ENCODE data around the gene ADCY3.

ADCY3 gene

GRCh38 chr2:24907116-24907515 lies 12.9 kb downstream of the ADCY3 start:
- Histone ChIP-seq H3K4me3 (ENCODE audit: low read depth, low read length) (no peak overlapping the region), H3K27ac (ENCODE audit: low read depth, low read length) (no peak overlapping the region), H3K36me3 (ENCODE audit: control insufficient read depth, insufficient read depth, low read length) (peaks cover 4% of the 10 kb centered on the region; the same call in 1 of the 2 replicates), H3K27me3 (ENCODE audit: control insufficient read depth, insufficient read depth, low read length) (no peaks in the 10 kb centered on the region), H3K9me3 (ENCODE audit: control insufficient read depth, insufficient read depth, low read depth, low read length) (peaks cover 3% of the 10 kb centered on the region; the same call in 1 of the 2 replicates), H3K4me1 (ENCODE audit: control insufficient read depth, insufficient read depth, low read length) (peaks cover 4% of the 10 kb centered on the region; the same call in 1 of the 2 replicates), H3K9ac (ENCODE audit: low read length) (no peak overlapping the region)

- Histone ChIP-seq H3K27ac (ENCODE audit: low read depth, low read length) (no peak overlapping the region), H3K36me3 (ENCODE audit: control insufficient read depth, insufficient read depth, low read length) (peaks cover 3% of the 10 kb centered on the region; the same call in 1 of the 2 replicates), H3K4me3 (ENCODE audit: low read depth, low read length) (no peak overlapping the region), H3K9me3 (ENCODE audit: control insufficient read depth, insufficient read depth, low read depth, low read length) (peaks cover 3% of the 10 kb centered on the region; the same call in 1 of the 2 replicates), H3K27me3 (ENCODE audit: control insufficient read depth, insufficient read depth, low read length) (no peaks in the 10 kb centered on the region), H3K4me1 (ENCODE audit: control insufficient read depth, insufficient read depth, low read length) (peaks cover 4% of the 10 kb centered on the region; the same call in 1 of the 2 replicates), H3K9ac (ENCODE audit: low read length) (no peak overlapping the region)
Observed at GRCh38 chr2:24906466-24906865, 13.6 kb downstream of the ADCY3 start.

GRCh38 chr2:24903161-24904103 lies 16.6 kb downstream of the ADCY3 start:
- Histone ChIP-seq H3K36me3 (ENCODE audit: control insufficient read depth, insufficient read depth, low read length) (peaks cover 5% of the 10 kb centered on the region; the same call in 1 of the 2 replicates), H3K27me3 (ENCODE audit: control insufficient read depth, insufficient read depth, low read length) (no peaks in the 10 kb centered on the region), H3K4me1 (ENCODE audit: control insufficient read depth, insufficient read depth, low read length) (peaks cover 9% of the 10 kb centered on the region; the same call in 1 of the 2 replicates), H3K9me3 (ENCODE audit: control insufficient read depth, insufficient read depth, low read depth, low read length) (no peaks in the 10 kb centered on the region), H3K27ac (ENCODE audit: low read depth, low read length) (no peak overlapping the region), H3K4me3 (ENCODE audit: low read depth, low read length) (no peak overlapping the region), H3K9ac (ENCODE audit: low read length) (no peak overlapping the region)

GRCh38 chr2:24899361-24899910 lies 20.6 kb downstream of the ADCY3 start:
- H3K9ac ChIP-seq (ENCODE audit: low read length) = no peak overlapping the region
- peaks cover 23% of the 10 kb centered on the region for H3K9me3 ChIP-seq (ENCODE audit: control insufficient read depth, insufficient read depth, low read depth, low read length)
- peaks cover 17% of the 10 kb centered on the region for H3K36me3 ChIP-seq (ENCODE audit: control insufficient read depth, insufficient read depth, low read length)
- H3K27ac ChIP-seq (ENCODE audit: low read depth, low read length) = no peak overlapping the region
- H3K27me3 ChIP-seq (ENCODE audit: control insufficient read depth, insufficient read depth, low read length) = no peaks in the 10 kb centered on the region
- no peak overlapping the region for H3K4me3 ChIP-seq (ENCODE audit: low read depth, low read length)
- H3K4me1 ChIP-seq (ENCODE audit: control insufficient read depth, insufficient read depth, low read length) = peaks cover 9% of the 10 kb centered on the region; the same call in 1 of the 2 replicates

GRCh38 chr2:24898122-24899109 lies 21.6 kb downstream of the ADCY3 start:
- Histone ChIP-seq H3K27me3 (ENCODE audit: control insufficient read depth, insufficient read depth, low read length) (no peaks in the 10 kb centered on the region), H3K27ac (ENCODE audit: low read depth, low read length) (no peak overlapping the region), H3K9ac (ENCODE audit: low read length) (no peak overlapping the region), H3K9me3 (ENCODE audit: control insufficient read depth, insufficient read depth, low read depth, low read length) (peaks cover 32% of the 10 kb centered on the region), H3K4me1 (ENCODE audit: control insufficient read depth, insufficient read depth, low read length) (0 out of 2 replicates have a peak, but pooled peaks cover 5% of the 10 kb centered on the region), H3K4me3 (ENCODE audit: low read depth, low read length) (no peak overlapping the region), H3K36me3 (ENCODE audit: control insufficient read depth, insufficient read depth, low read length) (peaks cover 17% of the 10 kb centered on the region)

GRCh38 chr2:24894750-24895149 lies 25.3 kb downstream of the ADCY3 start:
- Histone ChIP-seq H3K4me3 (ENCODE audit: low read depth, low read length) (no peak overlapping the region), H3K4me1 (ENCODE audit: control insufficient read depth, insufficient read depth, low read length) (0 out of 2 replicates have a peak, but pooled peaks cover 5% of the 10 kb centered on the region), H3K9me3 (ENCODE audit: control insufficient read depth, insufficient read depth, low read depth, low read length) (peaks cover 33% of the 10 kb centered on the region), H3K27ac (ENCODE audit: low read depth, low read length) (no peak overlapping the region), H3K9ac (ENCODE audit: low read length) (no peak overlapping the region), H3K36me3 (ENCODE audit: control insufficient read depth, insufficient read depth, low read length) (peaks cover 12% of the 10 kb centered on the region; the same call in 1 of the 2 replicates), H3K27me3 (ENCODE audit: control insufficient read depth, insufficient read depth, low read length) (no peaks in the 10 kb centered on the region)

- H3K27me3 ChIP-seq (ENCODE audit: control insufficient read depth, insufficient read depth, low read length) = no peaks in the 10 kb centered on the region
- H3K36me3 ChIP-seq (ENCODE audit: control insufficient read depth, insufficient read depth, low read length) = peaks cover 12% of the 10 kb centered on the region; the same call in 1 of the 2 replicates
- H3K9ac ChIP-seq (ENCODE audit: low read length) = no peak overlapping the region
- H3K4me3 ChIP-seq (ENCODE audit: low read depth, low read length) = no peak overlapping the region
- no peak overlapping the region for H3K27ac ChIP-seq (ENCODE audit: low read depth, low read length)
- H3K9me3 ChIP-seq (ENCODE audit: control insufficient read depth, insufficient read depth, low read depth, low read length) = peaks cover 33% of the 10 kb centered on the region
- 0 out of 2 replicates have a peak, but pooled peaks cover 5% of the 10 kb centered on the region for H3K4me1 ChIP-seq (ENCODE audit: control insufficient read depth, insufficient read depth, low read length)
Observed at GRCh38 chr2:24893934-24894333, 26.1 kb downstream of the ADCY3 start.

GRCh38 chr2:24892928-24893327 lies 27.1 kb downstream of the ADCY3 start:
- peaks cover 33% of the 10 kb centered on the region for H3K9me3 ChIP-seq (ENCODE audit: control insufficient read depth, insufficient read depth, low read depth, low read length)
- H3K36me3 ChIP-seq (ENCODE audit: control insufficient read depth, insufficient read depth, low read length) = peaks cover 12% of the 10 kb centered on the region; the same call in 1 of the 2 replicates
- H3K9ac ChIP-seq (ENCODE audit: low read length) = no peak overlapping the region
- H3K4me3 ChIP-seq (ENCODE audit: low read depth, low read length) = no peak overlapping the region
- H3K27ac ChIP-seq (ENCODE audit: low read depth, low read length) = no peak overlapping the region
- no peaks in the 10 kb centered on the region for H3K27me3 ChIP-seq (ENCODE audit: control insufficient read depth, insufficient read depth, low read length)
- H3K4me1 ChIP-seq (ENCODE audit: control insufficient read depth, insufficient read depth, low read length) = no peaks in the 10 kb centered on the region

- Histone ChIP-seq H3K27ac (ENCODE audit: low read depth, low read length) (no peak overlapping the region), H3K9me3 (ENCODE audit: control insufficient read depth, insufficient read depth, low read depth, low read length) (peaks cover 25% of the 10 kb centered on the region)
Observed at GRCh38 chr2:24891201-24891600, 28.8 kb downstream of the ADCY3 start.

GRCh38 chr2:24889221-24889620 lies 30.8 kb downstream of the ADCY3 start:
- Histone ChIP-seq H3K27me3 (ENCODE audit: control insufficient read depth, insufficient read depth, low read length) (no peaks in the 10 kb centered on the region), H3K9me3 (ENCODE audit: control insufficient read depth, insufficient read depth, low read depth, low read length) (peaks cover 10% of the 10 kb centered on the region; the same call in 1 of the 2 replicates), H3K36me3 (ENCODE audit: control insufficient read depth, insufficient read depth, low read length) (no peaks in the 10 kb centered on the region), H3K9ac (ENCODE audit: low read length) (no peak overlapping the region), H3K4me1 (ENCODE audit: control insufficient read depth, insufficient read depth, low read length) (0 out of 2 replicates have a peak, but pooled peaks cover 5% of the 10 kb centered on the region), H3K4me3 (ENCODE audit: low read depth, low read length) (no peak overlapping the region), H3K27ac (ENCODE audit: low read depth, low read length) (no peak overlapping the region)

More at GRCh38 chr2:24891201-24891600, 28.8 kb downstream of the ADCY3 start:
- Histone ChIP-seq H3K27me3 (ENCODE audit: control insufficient read depth, insufficient read depth, low read length) (no peaks in the 10 kb centered on the region), H3K36me3 (ENCODE audit: control insufficient read depth, insufficient read depth, low read length) (no peaks in the 10 kb centered on the region), H3K4me1 (ENCODE audit: control insufficient read depth, insufficient read depth, low read length) (no peaks in the 10 kb centered on the region), H3K9ac (ENCODE audit: low read length) (no peak overlapping the region), H3K4me3 (ENCODE audit: low read depth, low read length) (no peak overlapping the region)
